NCI-H82 (cell line): ENCODE results near the gene TMEM114.
A peak's percentile ranks its signal among the peaks of the same experiment; 100 is the strongest.
"Not testable (repeated sequence)": the region's sequence is repeated elsewhere in the genome, so short reads cannot be mapped to it uniquely, and the experiment has no call there.

Experiments
- DNase-seq: peaks from one replicate; lab custom pipeline; 2025; lab: John Stamatoyannopoulos, UW

TMEM114 gene

GRCh38 chr16:8575399-8575798, 14.9 kb downstream of the TMEM114 start:
- no peak for DNase-seq

DNA sequence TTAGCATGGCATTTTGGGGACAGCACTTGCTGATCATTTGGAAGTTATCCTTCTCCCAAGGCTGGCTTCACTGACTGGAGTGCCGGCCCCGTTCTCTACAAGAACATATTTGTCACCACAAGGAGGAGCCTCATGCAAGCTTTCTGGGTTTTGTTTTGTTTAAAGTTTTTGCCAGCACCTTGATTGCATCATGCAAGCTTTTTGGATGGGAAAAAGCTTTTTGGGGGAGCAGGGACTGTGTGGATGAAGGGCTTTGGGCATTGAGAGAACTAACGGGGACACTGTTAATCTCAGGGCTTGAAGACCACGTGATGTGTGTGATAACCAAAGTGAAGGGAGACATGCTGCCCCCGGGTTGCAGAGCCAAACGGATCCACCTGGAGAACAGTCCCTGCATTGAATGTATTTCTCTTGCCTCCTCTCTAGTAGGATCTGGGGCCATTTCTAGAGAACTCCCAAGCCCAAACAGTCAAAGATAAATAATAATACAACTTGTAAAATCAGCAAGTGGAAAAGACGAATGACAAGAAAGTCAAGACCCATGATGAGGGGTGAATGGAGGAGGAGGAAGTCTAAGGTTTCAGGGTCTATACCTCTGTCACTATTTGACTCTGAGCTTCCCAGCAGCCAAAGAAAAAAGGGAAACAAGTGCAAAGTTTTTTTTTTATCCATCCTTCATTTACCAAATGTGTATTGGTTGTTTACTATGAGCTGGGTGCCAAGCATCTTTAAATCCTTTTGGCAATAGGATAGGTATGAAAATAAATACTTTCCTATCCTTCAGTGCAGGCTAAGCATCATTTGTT, 17.2 kb downstream of the TMEM114 start:
- peak; percentile 35 for DNase-seq

GRCh38 chr16:8572063-8572918, 18.0 kb downstream of the TMEM114 start:
- no peak for DNase-seq

- no peak for DNase-seq
Measured at GRCh38 chr16:8571061-8571596, 19.2 kb downstream of the TMEM114 start.

DNA sequence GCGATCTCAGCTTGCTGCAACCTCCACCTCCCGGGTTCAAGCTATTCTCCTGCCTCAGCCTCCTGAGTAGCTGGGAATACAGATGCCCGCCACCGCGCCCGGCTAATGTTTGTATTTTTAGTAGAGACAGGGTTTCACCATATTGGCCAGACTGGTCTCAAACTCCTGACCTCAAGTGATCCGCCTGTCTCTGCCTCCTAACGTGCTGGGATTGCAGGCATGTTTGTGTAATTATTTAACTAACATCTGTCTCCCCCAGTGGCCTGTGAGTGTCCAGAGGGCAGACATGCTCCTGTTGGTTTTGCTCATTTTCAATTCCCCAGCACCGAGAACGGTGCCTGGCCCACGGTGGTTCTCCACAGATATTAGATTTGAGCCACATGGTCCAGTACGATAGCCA, 19.9 kb downstream of the TMEM114 start:
- peak; percentile 22 for DNase-seq

DNA sequence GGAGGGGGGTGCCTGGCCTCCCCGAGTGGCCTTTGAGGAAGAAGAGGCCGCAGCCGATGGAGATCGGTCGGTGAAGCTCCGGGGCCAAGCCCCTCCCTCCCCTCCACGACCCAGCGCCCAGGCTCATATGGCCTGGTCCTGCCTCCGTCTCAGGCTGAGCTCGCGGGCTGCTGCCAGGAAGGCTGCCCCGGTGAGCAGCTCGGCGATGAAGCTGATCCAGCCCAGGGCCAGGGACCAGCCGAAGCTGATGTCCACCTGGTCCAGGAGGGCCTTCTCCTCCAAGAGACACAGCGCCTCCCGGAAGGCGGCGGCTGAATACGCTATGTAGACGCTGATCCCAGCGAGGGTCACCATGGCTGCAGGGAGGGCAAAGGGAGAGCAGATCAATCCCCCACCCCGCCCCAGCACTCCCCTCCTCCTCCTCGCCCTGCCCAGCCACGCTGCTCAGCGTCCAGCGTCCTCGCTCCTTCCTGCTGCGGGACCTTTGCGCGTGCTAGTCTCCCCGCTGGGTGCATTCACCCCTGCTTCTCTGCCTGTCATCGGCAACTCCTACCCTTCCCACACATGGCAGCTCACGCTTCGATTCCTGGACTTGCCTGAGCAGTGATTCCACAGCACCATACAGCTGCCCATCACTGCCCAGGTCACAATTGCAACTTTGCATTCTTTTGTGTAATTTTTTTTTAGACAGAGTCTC, 20.5 kb downstream of the TMEM114 start:
- no peak for DNase-seq

DNA sequence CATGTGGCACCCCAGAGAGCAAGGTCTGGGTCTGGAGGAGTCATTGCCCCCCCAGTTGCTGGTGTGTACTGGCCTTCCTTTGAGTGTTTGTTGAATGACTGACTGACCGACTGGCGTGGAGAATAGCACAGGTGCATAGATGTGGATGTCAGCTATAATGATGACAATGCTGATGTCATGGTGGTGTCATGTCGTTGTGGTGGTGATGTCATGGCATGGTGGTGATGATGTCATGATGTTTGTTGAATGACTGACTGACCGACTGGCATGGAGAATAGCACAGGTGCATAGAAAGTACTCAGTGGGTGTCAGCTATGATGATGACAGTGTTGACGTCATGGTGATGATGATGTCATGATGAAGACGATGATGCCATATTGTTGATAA, 22.1 kb downstream of the TMEM114 start:
- DNase-seq = no peak

DNA sequence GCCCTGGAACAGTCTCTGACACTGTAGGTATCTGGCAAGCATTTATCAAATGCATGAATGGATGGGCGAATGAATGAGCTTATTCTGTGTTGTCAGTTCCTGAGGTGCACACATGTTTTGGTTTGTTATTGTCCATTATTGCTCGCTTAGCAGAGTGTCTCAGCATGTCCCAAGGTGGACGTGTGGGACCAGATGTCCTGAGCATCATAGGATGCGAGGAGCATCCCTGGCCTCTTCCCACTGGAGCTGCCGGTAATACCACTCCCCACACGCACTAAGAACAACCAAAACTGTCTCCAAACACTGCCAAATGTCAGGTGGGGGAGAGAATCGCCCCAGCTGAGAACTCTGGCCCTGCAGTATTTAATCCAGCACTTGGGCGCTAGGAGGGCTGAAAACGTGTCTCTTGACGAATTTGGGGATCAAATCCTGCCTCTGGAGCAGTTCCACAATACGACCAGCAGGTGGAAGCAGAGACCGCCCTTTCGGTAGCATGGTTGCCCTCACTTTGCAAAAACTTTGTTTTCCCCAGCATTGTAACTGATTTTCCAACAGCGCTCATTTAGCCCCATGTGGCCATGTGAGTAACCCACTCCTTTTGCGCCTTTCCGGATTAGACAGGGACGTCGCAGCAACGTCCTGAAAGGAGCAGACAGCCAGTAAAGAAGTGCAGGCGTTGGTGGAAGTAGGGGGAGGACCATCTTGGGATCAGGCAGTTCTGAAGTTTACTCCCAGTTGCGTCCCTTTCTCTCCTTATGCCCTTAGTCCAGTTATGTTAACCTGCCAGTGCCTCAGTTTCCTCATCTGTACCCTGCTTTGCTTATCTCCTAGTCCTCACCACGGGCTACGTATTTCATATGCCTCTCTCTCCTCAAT, 22.7 kb downstream of the TMEM114 start:
- peak; percentile 94 for DNase-seq

DNA sequence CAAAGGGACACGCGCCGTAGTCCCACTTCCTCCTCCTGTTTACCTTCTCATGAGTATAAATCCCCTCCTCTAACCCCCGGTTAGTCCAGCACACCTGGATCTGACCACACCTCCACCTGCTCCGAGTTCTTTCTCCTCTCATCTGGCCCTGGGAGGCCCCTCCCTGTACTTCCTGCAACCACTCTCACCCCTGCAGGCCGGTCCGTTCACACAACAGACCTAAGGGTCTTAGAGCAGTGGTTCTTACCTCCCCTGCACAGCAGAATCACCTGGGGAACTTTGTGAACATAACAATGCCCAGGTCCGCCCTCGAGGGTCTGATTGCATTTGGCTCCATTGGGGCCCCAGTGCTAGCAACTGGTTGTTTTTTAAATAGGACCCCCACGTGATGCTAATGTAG, 24.8 kb downstream of the TMEM114 start:
- DNase-seq = peak; percentile 16

DNA sequence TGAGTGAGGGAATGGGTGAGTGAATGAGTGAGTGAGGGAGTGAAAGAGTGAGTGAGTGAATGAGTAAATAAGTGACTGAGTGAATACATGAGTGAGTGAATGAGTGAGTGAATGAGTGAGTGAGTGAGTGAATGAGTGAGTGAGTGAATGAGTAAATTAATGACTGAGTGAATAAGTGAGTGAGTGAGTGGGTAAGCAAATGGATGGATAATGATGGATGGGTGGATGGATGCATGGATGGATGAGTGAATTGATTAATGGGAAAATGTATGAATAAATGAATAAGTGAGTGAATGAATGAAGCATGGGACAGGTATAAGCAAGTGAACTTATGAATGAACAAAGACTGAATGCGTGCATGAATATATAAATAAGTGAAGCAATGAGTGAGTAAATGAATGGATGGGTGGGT, 25.4 kb downstream of the TMEM114 start:
- DNase-seq = no peak

DNA sequence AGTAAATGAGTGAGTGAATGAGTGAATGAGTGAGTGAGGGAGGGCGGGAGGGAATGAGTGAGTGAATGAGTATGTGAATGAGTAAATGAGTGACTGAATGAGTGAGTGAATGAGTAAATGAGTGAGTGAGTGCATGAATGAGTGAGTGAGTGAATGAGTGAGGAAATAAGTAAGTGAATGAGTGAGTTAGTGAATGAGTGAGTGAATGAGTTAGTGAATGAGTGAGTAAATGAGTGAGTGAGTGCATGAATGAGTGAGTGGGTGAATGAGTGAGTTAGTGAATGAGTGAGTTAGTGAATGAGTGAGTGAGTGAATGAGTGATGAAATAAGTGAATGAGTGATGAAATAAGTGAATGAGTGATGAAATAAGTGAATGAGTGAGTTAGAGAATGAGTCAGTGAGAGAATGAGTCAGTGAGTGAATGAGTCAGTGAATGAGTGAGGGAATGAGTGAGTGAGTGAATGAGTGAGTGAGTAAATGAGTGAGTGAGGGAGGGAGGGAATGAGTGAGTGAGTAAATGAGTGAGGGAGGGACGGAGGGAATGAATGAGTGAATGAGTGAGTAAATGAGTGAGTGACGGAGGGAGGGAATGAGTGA, 26.3 kb downstream of the TMEM114 start:
- DNase-seq = not testable (repeated sequence)

GRCh38 chr16:8561496-8561895, 28.8 kb downstream of the TMEM114 start:
- DNase-seq = no peak

- no peak for DNase-seq
Measured at GRCh38 chr16:8555400-8555799, 34.9 kb downstream of the TMEM114 start.

DNA sequence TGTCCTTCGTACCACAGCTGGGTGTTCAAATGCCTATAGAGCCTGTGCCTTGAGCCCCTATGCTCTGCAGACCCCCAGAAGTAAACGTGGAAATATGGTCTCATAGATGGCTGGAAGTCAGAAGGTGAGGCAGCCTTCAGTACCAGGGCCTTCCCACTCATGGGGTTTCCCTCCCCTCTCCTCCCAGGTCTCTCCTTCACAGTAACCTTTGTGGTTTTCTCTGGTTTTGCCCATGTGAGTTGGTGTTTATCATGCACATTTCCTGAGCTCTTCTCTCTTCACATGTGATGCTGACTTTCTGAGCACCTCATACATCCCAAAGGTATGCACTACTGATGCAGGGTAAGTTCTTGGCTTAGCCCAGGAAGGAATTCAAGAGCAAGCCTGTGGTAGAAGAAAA, 35.4 kb downstream of the TMEM114 start:
- DNase-seq = no peak

DNA sequence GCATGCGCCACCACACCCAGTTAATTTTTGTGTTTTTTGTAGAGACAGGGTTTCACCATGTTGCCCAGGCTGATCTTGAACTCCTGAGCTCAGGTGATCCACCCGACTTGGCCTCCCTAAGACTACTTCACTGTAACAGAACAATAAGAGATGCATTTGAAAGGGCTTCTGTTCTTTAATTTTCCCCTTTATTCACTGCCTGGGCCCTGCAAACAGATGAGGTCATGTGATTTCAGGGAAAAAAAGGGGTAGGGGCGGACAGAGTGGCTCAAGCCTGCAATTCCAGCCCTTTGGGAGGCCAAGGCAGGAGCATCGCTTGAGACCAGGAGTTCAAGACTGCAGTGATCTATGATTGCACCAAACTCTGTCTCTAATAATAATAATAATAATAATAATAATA, 36.3 kb downstream of the TMEM114 start:
- DNase-seq = no peak

- no peak for DNase-seq
Measured at GRCh38 chr16:8552487-8553221, 37.7 kb downstream of the TMEM114 start.

- no peak for DNase-seq
Measured at GRCh38 chr16:8551388-8552332, 38.7 kb downstream of the TMEM114 start.

- no peak for DNase-seq
Measured at GRCh38 chr16:8550728-8551387, 39.5 kb downstream of the TMEM114 start.
